Choroid plexus epithelial cell (primary cell): Measurements from ENCODE around the gene APOA1.
"Not testable (repeated sequence)": the region's sequence is repeated elsewhere in the genome, so short reads cannot be mapped to it uniquely, and the experiment has no call there.

ENCODE experiments used
- DNase-seq: peaks from one replicate; pipeline ENCODE4 v3.0.0-alpha.2; 2010; ENCODE audit warnings: low read depth
- H3K4me3 ChIP-seq: 2 replicates; pipeline ENCODE4 v1.5.1; 2011; ENCODE audit warnings: low read depth, mild to moderate bottlenecking, control low read depth, low read length, moderate library complexity
- TF ChIP-seq, protein P1 (sequence below): conservative IDR thresholded peaks from 2 replicates; pipeline ENCODE4 v1.5.1; 2011; ENCODE audit warnings: low read depth, mild to moderate bottlenecking, control low read depth, inconsistent platforms, low read length, moderate library complexity

APOA1 gene

DNA sequence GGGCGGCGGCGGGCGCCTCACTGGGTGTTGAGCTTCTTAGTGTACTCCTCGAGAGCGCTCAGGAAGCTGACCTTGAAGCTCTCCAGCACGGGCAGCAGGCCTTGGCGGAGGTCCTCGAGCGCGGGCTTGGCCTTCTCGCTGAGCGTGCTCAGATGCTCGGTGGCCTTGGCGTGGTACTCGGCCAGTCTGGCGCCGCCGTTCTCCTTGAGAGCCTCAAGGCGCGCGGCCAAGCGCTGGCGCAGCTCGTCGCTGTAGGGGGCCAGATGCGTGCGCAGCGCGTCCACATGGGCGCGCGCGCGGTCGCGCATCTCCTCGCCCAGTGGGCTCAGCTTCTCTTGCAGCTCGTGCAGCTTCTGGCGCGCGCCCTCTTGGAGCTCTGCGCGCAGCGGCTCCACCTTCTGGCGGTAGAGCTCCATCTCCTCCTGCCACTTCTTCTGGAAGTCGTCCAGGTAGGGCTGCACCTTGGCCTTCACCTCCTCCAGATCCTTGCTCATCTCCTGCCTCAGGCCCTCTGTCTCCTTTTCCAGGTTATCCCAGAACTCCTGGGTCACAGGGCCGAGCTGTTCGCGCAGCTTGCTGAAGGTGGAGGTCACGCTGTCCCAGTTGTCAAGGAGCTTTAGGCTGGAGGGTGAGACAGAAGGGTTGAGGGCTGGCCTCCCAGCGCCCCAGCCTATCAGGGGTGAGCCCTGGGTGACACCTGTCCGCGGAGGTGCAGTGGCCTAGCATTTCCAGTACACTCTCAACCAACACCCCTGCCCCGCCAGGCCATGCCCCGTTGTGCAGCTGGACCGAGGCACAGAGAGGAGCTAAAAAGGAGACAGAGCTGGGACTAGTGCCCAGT, 1.4 kb downstream of the APOA1 start:
- peak; percentile 96 for DNase-seq

DNA sequence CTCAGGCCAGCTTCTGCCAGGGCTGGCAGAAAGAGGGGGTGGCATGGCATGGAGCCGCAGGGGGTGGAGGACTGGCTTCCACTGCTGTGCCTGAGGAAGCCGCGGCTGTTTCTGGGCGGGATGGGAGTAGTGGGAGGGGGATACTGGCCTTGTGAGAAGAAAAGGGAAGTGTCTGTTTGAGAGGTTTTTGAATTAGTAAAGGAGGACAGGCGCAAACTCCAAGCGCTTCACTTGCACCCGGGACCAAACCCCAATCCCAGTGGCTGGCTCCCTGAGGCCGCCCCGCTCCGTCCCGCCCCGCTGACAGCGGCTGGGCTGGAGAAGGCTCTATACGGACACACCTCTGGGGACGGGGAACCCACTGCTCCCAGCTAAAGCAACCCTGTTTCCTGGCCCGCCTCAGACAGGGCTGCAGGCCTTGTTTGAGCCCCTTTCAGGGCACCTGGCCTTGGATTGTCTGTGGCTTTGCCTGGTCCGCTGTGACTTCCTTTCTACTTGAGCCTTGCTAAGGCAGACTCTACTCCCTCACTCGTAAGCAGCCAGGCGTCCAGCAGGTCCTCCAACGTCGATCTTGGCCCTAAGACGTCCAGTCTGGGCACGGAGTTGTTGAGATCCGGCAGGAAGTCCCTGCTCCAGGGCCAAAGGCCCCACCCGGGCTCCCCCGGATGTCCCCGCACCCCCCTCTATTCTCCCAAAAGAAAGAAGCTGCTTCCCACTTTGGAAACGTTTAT, 2.2 kb downstream of the APOA1 start:
- TF ChIP-seq, protein P1, sequence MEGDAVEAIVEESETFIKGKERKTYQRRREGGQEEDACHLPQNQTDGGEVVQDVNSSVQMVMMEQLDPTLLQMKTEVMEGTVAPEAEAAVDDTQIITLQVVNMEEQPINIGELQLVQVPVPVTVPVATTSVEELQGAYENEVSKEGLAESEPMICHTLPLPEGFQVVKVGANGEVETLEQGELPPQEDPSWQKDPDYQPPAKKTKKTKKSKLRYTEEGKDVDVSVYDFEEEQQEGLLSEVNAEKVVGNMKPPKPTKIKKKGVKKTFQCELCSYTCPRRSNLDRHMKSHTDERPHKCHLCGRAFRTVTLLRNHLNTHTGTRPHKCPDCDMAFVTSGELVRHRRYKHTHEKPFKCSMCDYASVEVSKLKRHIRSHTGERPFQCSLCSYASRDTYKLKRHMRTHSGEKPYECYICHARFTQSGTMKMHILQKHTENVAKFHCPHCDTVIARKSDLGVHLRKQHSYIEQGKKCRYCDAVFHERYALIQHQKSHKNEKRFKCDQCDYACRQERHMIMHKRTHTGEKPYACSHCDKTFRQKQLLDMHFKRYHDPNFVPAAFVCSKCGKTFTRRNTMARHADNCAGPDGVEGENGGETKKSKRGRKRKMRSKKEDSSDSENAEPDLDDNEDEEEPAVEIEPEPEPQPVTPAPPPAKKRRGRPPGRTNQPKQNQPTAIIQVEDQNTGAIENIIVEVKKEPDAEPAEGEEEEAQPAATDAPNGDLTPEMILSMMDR: no peak
- DNase-seq: peak; percentile 27
- H3K4me3 ChIP-seq: peak overlapping the region; percentile 51

More for the DNA sequence above, 1.4 kb downstream of the APOA1 start:
- H3K4me3 ChIP-seq: peak overlapping the region; percentile 51
- TF ChIP-seq, protein P1: peak; percentile 74

DNA sequence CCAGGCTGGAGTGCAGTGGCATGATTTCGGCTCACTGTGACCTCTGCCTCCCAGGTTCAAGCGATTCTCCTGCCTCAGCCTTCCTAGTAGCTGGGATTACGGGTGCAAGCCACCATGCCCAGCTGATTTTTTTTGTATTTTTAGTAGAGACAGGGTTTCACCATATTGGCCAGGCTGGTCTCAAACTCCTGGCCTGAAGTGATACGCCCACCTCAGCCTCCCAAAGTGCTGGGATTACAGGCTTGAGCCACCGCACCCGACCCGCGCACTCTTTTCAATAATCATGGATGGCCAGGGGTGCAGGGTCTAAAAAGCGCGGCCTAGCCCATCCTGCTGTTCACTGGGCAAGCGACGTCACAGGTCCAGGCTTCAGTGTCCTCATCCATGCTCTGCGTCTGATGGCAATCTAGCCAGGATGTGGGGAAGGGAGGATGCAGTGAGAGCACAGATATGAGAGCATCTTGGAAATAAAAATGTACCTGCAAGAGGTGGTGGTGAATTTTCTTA, 2.8 kb downstream of the APOA1 start:
- not testable (repeated sequence) for DNase-seq, H3K4me3 ChIP-seq

DNA sequence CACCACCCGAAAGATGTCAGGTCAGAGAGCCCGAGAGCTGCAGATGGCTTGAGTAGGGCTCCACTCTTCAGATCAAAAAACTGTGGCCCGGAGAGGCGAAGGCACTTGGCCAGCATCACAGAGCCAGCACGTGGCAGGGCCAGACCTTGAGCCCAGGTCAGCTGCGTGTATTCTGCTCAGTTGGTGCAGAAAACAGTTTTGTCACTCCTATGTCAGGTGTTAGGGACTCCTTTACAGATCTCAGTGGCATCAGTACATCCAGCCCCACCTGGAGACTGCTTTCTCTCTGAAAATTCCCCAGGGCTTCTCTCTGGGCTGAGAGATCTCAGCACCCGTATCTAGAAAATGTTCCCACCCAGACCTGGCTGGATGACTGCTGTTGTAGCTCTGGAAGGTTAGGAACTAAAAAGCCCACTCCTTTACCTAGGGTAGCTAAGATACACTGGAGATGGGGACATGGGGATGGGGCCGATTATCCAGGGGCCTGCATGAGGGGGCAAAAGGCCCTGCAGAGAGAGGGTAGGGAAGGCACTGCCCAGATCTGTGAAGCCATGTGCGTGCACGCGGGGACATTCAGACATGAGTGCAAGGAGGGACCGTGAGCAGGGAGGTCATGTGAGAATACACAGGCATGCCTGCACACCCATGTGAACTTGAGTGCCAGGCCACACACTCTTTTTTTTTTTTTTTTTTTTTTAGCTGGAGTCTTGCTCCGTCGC, 3.4 kb downstream of the APOA1 start:
- TF ChIP-seq, protein P1: no peak
- H3K4me3 ChIP-seq: no peak overlapping the region
- DNase-seq: no peak

DNA sequence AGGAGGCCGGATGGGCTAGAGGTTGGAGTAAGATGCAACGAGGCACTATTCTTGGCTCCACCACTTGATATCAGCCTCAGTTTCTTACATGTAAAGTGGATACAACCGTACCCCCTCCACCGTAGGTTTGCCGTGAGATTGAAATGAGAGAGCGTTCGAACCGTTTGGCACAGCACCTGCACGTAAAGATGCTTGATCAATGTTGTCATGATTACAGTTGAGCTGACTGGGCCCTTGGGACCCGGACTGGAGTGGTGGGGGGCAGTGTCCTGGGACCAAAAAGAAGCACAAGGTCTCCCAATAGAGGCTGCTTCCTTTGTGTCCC, 4.0 kb downstream of the APOA1 start:
- TF ChIP-seq, protein P1: no peak
- H3K4me3 ChIP-seq: no peak overlapping the region
- DNase-seq: no peak

DNA sequence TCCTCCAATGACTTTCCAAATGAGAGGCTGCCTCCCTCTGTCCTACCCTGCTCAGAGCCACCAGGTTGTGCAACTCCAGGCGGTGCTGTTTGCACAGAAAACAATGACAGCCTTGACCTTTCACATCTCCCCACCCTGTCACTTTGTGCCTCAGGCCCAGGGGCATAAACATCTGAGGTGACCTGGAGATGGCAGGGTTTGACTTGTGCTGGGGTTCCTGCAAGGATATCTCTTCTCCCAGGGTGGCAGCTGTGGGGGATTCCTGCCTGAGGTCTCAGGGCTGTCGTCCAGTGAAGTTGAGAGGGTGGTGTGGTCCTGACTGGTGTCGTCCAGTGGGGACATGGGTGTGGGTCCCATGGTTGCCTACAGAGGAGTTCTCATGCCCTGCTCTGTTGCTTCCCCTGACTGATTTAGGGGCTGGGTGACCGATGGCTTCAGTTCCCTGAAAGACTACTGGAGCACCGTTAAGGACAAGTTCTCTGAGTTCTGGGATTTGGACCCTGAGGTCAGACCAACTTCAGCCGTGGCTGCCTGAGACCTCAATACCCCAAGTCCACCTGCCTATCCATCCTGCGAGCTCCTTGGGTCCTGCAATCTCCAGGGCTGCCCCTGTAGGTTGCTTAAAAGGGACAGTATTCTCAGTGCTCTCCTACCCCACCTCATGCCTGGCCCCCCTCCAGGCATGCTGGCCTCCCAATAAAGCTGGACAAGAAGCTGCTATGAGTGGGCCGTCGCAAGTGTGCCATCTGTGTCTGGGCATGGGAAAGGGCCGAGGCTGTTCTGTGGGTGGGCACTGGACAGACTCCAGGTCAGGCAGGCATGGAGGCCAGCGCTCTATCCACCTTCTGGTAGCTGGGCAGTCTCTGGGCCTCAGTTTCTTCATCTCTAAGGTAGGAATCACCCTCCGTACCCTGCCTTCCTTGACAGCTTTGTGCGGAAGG, 4.8 kb downstream of the APOA1 start:
- no peak overlapping the region for H3K4me3 ChIP-seq
- no peak for DNase-seq
- TF ChIP-seq, protein P1: no peak
